PFSK-1 (cell line): ENCODE measurements around the gene UBASH3A.

ENCODE experiments used
- POLR2AphosphoS5 ChIP-seq: IDR thresholded peaks from 2 replicates; pipeline ENCODE4 v1.6.1; 2012; ENCODE audit warnings: low read depth, mild to moderate bottlenecking, control low read depth, low read length, moderate library complexity
- TAF1 ChIP-seq: IDR thresholded peaks from 2 replicates; pipeline ENCODE4 v1.6.1; 2012; ENCODE audit warnings: low read length, control low read depth, borderline replicate concordance; ENCODE audit not compliant: insufficient read depth
- TF ChIP-seq, protein P1 (sequence below), 2 experiments: IDR thresholded peaks; 2 replicates each; pipeline versions ENCODE4 v1.6.1 to v1.8.0; 2011 to 2012; ENCODE audit warnings: low read depth in 2 of 2, low read length in 2 of 2, control low read depth in 1 of 2, inconsistent platforms in 1 of 2, mild to moderate bottlenecking in 1 of 2, moderate library complexity in 1 of 2; ENCODE audit not compliant: insufficient read depth in 1 of 2

DNA sequence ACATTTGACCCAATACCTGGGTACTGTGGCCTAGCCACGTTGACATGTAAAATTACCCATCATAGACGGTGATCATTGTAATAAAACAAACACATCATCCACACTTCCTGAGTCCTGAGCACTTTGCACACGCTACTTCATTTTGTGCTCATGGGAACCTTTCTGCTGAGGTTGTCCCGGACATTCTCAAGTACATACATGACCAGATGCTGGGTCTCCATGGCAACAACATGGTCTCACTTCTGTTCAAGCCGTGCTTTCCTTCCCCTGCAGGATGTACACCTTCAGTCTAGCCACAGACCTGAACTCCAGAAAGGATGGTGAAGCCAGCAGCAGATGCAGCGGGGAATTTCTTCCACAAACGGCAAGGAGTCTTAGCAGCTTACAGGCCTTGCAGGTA is 22.7 kb downstream of the UBASH3A start:
- TF ChIP-seq, protein P1, sequence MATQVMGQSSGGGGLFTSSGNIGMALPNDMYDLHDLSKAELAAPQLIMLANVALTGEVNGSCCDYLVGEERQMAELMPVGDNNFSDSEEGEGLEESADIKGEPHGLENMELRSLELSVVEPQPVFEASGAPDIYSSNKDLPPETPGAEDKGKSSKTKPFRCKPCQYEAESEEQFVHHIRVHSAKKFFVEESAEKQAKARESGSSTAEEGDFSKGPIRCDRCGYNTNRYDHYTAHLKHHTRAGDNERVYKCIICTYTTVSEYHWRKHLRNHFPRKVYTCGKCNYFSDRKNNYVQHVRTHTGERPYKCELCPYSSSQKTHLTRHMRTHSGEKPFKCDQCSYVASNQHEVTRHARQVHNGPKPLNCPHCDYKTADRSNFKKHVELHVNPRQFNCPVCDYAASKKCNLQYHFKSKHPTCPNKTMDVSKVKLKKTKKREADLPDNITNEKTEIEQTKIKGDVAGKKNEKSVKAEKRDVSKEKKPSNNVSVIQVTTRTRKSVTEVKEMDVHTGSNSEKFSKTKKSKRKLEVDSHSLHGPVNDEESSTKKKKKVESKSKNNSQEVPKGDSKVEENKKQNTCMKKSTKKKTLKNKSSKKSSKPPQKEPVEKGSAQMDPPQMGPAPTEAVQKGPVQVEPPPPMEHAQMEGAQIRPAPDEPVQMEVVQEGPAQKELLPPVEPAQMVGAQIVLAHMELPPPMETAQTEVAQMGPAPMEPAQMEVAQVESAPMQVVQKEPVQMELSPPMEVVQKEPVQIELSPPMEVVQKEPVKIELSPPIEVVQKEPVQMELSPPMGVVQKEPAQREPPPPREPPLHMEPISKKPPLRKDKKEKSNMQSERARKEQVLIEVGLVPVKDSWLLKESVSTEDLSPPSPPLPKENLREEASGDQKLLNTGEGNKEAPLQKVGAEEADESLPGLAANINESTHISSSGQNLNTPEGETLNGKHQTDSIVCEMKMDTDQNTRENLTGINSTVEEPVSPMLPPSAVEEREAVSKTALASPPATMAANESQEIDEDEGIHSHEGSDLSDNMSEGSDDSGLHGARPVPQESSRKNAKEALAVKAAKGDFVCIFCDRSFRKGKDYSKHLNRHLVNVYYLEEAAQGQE (IDR thresholded peaks at IDR 0.05; ENCODE audit: insufficient read depth in 1 of 2, low read depth in 2 of 2, low read length in 2 of 2) = no peak
- TF ChIP-seq TAF1 = no peak
- TF ChIP-seq POLR2AphosphoS5 = no peak
